SK-N-MC (cell line): ENCODE measurements around the gene GAN.

ENCODE experiments used
- DNase-seq: peaks from one replicate; pipeline ENCODE4 v3.0.0-alpha.2; 2011; ENCODE audit warnings: low read depth, low spot score
- H3K27ac ChIP-seq: fragments of 200-600 bp; sonication (generic); 2 replicates; pipeline ENCODE4 v1.5.1; 2016; ENCODE audit warnings: mixed run types
- H3K36me3 ChIP-seq: fragments of 200-600 bp; sonication (generic); 2 replicates; pipeline ENCODE4 v1.6.1; 2017; ENCODE audit warnings: antibody characterized with exemption, low read length, mixed read lengths; ENCODE audit not compliant: insufficient read depth
- H3K4me3 ChIP-seq: fragments of 200-600 bp; sonication (generic); 2 replicates; pipeline ENCODE4 v1.5.1; 2016
- H3K9ac ChIP-seq: fragments of 200-600 bp; sonication (generic); 2 replicates; pipeline ENCODE4 v1.8.0; 2017; ENCODE audit warnings: mixed run types, mixed read lengths; ENCODE audit not compliant: insufficient read length
- H3K9me3 ChIP-seq: fragments of 200-600 bp; sonication (generic); 2 replicates; pipeline ENCODE4 v1.6.1; 2017; ENCODE audit warnings: low read depth, mild to moderate bottlenecking, antibody characterized with exemption, low read length, moderate library complexity, mixed read lengths
- EZH2 ChIP-seq: fragments of 200-600 bp; sonication (generic); IDR thresholded peaks from one replicate; pipeline ENCODE4 v1.6.1; 2017; ENCODE audit warnings: antibody characterized with exemption
- FOXP2 ChIP-seq: optimal IDR thresholded peaks from 2 replicates; pipeline ENCODE3; 2011; ENCODE audit warnings: mild to moderate bottlenecking, moderate library complexity; ENCODE audit not compliant: insufficient read depth; ENCODE audit errors: extremely low read length, control extremely low read depth
- POLR2AphosphoS5 ChIP-seq: IDR thresholded peaks from 2 replicates; pipeline ENCODE4 v1.6.1; 2012; ENCODE audit warnings: mild to moderate bottlenecking, low read depth, low read length, borderline replicate concordance

The GAN gene

DNA sequence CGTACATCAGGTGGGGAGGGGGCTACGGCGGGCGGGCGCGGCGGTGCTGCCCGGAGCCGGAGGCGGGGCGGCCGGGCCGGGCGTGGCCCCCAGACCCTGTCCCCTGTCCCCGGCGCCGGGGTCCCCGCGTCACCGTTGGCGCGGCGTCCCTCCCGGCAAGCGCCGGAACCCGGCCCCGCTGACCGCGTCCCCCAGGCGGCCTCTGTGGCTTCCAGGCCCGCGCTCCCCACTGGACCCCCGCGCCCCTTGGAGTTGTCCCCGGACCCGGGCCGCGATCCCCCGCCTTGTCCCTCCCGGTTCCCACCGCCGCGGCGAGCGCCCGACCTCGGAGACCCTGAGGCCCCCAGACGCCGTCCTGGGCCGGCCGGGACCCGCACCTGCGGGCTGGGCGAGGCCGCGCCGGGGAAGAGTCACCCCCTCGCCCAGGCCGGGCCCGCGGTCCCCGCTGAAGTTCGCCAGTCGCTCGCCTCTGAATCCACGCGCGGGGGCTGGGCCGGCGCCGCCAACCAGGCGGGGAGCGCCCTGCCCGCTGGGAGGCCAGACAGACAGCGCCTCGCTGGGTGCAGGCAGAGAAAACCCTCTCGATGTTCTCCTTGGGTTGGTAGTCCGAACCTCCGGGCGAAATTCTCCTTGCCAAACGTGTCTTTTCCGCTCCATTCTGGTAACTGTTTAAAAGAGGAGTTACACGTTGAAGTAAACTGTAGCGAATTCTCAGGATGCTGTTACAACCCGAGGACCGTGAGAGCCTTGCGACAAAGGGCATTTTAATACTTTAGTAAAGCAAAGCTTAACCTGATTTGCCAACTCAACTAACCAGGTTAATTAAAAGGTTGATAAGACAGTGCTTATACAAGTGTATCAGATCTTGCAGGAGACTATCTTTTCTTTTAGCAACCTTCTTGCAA is 761 bp downstream of the GAN start:
- H3K4me3 ChIP-seq: peak overlapping the region; percentile 87
- H3K27ac ChIP-seq: no peak overlapping the region
- no peaks in the 10 kb centered on the region for H3K9me3 ChIP-seq
- TF ChIP-seq POLR2AphosphoS5: no peak
- TF ChIP-seq FOXP2: no peak
- no peak for TF ChIP-seq EZH2
- H3K9ac ChIP-seq: peak overlapping the region; percentile 64
- DNase-seq: no peak
- no peaks in the 10 kb centered on the region for H3K36me3 ChIP-seq

DNA sequence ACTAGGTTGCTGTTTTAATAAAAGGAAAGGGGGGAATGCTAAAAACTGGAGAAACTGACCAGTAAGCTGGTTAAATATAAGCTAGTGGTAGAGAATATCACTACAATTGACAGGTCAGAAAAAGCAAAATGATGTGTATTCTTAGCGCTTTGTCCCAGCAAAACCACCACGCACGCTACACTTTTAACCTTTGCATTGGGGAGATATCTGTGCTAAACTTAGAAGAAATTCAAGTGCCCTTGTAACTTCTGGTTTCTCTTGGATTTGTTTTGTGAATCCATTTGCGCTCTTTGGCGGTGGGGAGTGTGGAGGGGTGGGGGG is 1.4 kb downstream of the GAN start:
- DNase-seq: no peak
- Histone ChIP-seq H3K9me3 (no peaks in the 10 kb centered on the region), H3K27ac (no peak overlapping the region), H3K4me3 (peak overlapping the region; percentile 87), H3K9ac (peak overlapping the region; percentile 64), H3K36me3 (no peaks in the 10 kb centered on the region)
- TF ChIP-seq FOXP2: no peak
- no peak for TF ChIP-seq EZH2

DNA sequence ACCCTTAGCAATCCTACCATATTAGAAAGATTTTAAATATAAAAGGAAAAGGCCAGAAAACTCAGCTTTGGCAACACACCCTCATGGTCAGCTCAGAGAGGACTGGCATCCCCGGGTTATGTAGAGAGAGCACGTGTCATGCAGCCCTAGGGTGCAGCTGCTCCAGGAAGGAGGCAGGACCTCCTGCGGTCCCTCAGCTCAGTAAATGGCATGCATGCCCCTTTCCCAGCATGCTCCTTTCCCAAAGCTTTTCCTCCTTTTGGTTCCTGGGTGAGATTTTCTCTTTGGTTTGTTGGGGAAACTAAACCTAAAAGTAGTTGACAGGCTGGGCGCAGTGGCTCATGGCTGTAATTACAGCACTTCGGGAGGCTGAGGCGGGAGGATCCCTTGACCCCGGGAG is 3.9 kb downstream of the GAN start:
- Histone ChIP-seq H3K36me3 (no peaks in the 10 kb centered on the region), H3K9me3 (no peaks in the 10 kb centered on the region), H3K9ac (no peak overlapping the region), H3K27ac (no peak overlapping the region), H3K4me3 (no peak overlapping the region)
- no peak for DNase-seq
- TF ChIP-seq EZH2 (no peak), FOXP2 (no peak), POLR2AphosphoS5 (no peak)

- Histone ChIP-seq H3K9me3 (no peaks in the 10 kb centered on the region), H3K36me3 (no peaks in the 10 kb centered on the region), H3K4me3 (peak overlapping the region; percentile 12; the same call in 1 of the 2 replicates), H3K27ac (peak overlapping the region; percentile 60; the same call in 1 of the 2 replicates), H3K9ac (no peak overlapping the region)
- no peak for DNase-seq
- no peak for TF ChIP-seq EZH2
- no peak for TF ChIP-seq POLR2AphosphoS5
- TF ChIP-seq FOXP2: no peak
Observed at GRCh38 chr16:81319221-81319912, 4.6 kb downstream of the GAN start.

DNA sequence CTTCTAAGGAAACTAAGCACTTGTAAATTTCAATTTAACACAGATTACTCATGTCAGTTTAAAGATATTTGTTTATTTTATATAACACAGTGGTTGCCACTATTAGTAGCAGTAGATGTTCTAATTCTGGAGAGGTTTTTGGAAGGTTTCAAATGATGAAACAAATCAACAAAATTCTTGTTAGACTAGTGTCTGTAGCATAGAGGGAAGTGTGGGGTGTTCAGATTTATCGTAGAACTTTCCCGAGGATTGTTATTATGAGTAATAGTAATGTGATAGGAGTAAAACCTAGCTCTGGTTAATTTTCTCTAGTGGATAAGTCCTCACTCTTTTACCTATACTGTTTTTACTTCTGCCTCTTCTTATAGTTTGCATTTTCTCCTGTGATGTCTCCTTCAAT is 6.3 kb downstream of the GAN start:
- TF ChIP-seq POLR2AphosphoS5 (no peak), EZH2 (no peak), FOXP2 (no peak)
- H3K36me3 ChIP-seq: no peaks in the 10 kb centered on the region
- H3K9ac ChIP-seq: no peak overlapping the region
- H3K27ac ChIP-seq: no peak overlapping the region
- no peaks in the 10 kb centered on the region for H3K9me3 ChIP-seq
- no peak for DNase-seq
- H3K4me3 ChIP-seq: no peak overlapping the region

- H3K9ac ChIP-seq: no peak overlapping the region
- H3K4me3 ChIP-seq: no peak overlapping the region
- DNase-seq: no peak
- no peak overlapping the region for H3K27ac ChIP-seq
- H3K36me3 ChIP-seq: no peaks in the 10 kb centered on the region
- H3K9me3 ChIP-seq: no peaks in the 10 kb centered on the region
- no peak for TF ChIP-seq POLR2AphosphoS5
- no peak for TF ChIP-seq FOXP2
- TF ChIP-seq EZH2: no peak
Observed at GRCh38 chr16:81321536-81321935, 6.8 kb downstream of the GAN start.

DNA sequence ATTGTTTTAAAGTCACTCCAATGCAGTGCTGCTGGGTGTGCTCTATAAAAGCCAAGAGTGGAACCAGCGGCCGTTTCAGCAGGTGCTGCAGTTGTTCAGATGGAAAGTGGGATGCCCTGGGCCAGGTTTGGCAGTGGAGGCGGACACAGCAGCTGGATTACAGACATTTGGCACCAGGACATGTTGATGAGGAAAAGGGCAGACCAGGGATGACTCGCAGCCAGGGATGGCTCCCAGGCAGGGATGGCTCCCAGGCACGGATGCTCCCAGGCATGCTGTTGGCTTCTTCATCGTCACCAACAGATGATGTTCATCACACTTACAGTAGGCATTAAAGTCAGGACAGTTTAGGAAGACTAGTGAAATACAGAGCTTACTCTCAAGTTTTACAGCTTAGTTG is 10.0 kb downstream of the GAN start:
- no peak overlapping the region for H3K4me3 ChIP-seq
- H3K9ac ChIP-seq: no peak overlapping the region
- H3K27ac ChIP-seq: no peak overlapping the region
- no peaks in the 10 kb centered on the region for H3K9me3 ChIP-seq
- TF ChIP-seq POLR2AphosphoS5 (no peak), EZH2 (no peak), FOXP2 (no peak)
- no peak for DNase-seq
- no peaks in the 10 kb centered on the region for H3K36me3 ChIP-seq

- no peaks in the 10 kb centered on the region for H3K9me3 ChIP-seq
- no peaks in the 10 kb centered on the region for H3K36me3 ChIP-seq
- no peak for DNase-seq
- no peak overlapping the region for H3K9ac ChIP-seq
- no peak overlapping the region for H3K27ac ChIP-seq
- TF ChIP-seq POLR2AphosphoS5 (no peak), FOXP2 (no peak), EZH2 (no peak)
- H3K4me3 ChIP-seq: no peak overlapping the region
Observed at GRCh38 chr16:81327011-81327410, 12.2 kb downstream of the GAN start.
